Upper lobe of left lung (tissue), 4 donors: Measurements from ENCODE around the gene PRSS2.

Experiments
- EP300 ChIP-seq, 4 donors: sonication (generic); formaldehyde crosslinking; IDR thresholded peaks; one replicate each; pipeline ENCODE4 v1.5.1; 2017; ENCODE audit warnings: antibody characterized with exemption in 4 of 4, control low read depth in 2 of 4
- POLR2A ChIP-seq, 4 donors: fragments of 450-650 bp; IDR thresholded peaks; one replicate each; pipeline ENCODE4 v1.5.1; 2016 to 2017; ENCODE audit warnings: antibody characterized with exemption in 4 of 4, mild to moderate bottlenecking in 2 of 4
- POLR2AphosphoS5 ChIP-seq, 2 donors: sonication (generic); formaldehyde crosslinking; IDR thresholded peaks; one replicate each; pipeline ENCODE4 v1.5.1; 2017; ENCODE audit warnings: antibody characterized with exemption in 2 of 2
- TF ChIP-seq, protein P1 (sequence below), 6 experiments: fragments of 450-650 bp in 4 of 6; fragments of 200-600 bp in 2 of 6; sonication (generic) in 2 of 6; IDR thresholded peaks; one replicate each; pipeline ENCODE4 v1.5.1; 2016 to 2019; ENCODE audit warnings: antibody characterized with exemption in 6 of 6

DNA sequence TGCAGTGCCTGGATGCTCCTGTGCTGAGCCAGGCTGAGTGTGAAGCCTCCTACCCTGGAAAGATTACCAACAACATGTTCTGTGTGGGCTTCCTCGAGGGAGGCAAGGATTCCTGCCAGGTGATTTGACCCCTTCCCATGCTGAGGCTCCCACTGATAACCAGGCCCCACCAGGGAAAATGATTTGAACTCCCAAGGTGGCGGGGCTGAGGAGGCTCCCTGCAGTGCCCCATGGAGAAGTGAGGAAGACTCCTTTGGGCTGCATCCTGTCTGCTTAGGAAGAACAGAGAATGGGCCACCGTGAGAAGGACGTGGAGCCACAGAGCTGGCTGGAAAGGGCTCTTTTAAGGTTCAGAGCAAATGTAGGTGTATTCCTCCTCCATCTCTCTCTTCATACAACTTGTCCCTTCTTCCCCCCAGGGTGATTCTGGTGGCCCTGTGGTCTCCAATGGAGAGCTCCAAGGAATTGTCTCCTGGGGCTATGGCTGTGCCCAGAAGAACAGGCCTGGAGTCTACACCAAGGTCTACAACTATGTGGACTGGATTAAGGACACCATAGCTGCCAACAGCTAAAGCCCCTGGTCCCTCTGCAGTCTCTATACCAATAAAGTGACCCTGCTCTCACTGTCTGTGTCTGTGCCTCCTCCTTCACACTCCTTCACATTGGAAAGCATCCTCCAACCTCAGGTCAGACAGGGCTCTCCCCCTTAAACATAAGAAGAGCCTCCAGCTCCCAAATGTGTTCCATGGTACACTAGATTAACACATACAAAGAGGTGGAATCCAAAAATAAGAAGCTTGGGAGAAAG lies 3.4 kb downstream of the PRSS2 start:
- TF ChIP-seq, protein P1, sequence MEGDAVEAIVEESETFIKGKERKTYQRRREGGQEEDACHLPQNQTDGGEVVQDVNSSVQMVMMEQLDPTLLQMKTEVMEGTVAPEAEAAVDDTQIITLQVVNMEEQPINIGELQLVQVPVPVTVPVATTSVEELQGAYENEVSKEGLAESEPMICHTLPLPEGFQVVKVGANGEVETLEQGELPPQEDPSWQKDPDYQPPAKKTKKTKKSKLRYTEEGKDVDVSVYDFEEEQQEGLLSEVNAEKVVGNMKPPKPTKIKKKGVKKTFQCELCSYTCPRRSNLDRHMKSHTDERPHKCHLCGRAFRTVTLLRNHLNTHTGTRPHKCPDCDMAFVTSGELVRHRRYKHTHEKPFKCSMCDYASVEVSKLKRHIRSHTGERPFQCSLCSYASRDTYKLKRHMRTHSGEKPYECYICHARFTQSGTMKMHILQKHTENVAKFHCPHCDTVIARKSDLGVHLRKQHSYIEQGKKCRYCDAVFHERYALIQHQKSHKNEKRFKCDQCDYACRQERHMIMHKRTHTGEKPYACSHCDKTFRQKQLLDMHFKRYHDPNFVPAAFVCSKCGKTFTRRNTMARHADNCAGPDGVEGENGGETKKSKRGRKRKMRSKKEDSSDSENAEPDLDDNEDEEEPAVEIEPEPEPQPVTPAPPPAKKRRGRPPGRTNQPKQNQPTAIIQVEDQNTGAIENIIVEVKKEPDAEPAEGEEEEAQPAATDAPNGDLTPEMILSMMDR (IDR thresholded peaks at IDR 0.05): no peak
- TF ChIP-seq POLR2A (IDR thresholded peaks at IDR 0.05): no peak
- TF ChIP-seq POLR2AphosphoS5 (IDR thresholded peaks at IDR 0.05): no peak
- no peak for TF ChIP-seq EP300 (IDR thresholded peaks at IDR 0.05)
